ENCODE results near the gene DCLRE1B. TPM values are rescaled to one million over a fixed set of nuclear protein-coding genes. Genes with fewer than 3 reads are reported as not detected.

The DCLRE1B gene
- total and polyA plus RNA-seq, 9 of the 15 experiments (the other 6 are each of a cell fraction or from before 2014, with no cell fraction given) = 10.6 to 28.8 (median 17.2) TPM

GRCh38 chr1:113871597-113872113 is 33.5 kb upstream of the DCLRE1B start, which contains the start of gene PTPN22 (continued):
- TF ChIP-seq, protein P1, sequence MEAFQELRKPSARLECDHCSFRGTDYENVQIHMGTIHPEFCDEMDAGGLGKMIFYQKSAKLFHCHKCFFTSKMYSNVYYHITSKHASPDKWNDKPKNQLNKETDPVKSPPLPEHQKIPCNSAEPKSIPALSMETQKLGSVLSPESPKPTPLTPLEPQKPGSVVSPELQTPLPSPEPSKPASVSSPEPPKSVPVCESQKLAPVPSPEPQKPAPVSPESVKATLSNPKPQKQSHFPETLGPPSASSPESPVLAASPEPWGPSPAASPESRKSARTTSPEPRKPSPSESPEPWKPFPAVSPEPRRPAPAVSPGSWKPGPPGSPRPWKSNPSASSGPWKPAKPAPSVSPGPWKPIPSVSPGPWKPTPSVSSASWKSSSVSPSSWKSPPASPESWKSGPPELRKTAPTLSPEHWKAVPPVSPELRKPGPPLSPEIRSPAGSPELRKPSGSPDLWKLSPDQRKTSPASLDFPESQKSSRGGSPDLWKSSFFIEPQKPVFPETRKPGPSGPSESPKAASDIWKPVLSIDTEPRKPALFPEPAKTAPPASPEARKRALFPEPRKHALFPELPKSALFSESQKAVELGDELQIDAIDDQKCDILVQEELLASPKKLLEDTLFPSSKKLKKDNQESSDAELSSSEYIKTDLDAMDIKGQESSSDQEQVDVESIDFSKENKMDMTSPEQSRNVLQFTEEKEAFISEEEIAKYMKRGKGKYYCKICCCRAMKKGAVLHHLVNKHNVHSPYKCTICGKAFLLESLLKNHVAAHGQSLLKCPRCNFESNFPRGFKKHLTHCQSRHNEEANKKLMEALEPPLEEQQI (IDR thresholded peaks at IDR 0.05) = peak; percentile 15; the same call in 1 of the 2 replicates
- peak; percentile 44; the same call in 1 of the 2 replicates for TF ChIP-seq ERF (CRISPR knock-in tag; IDR thresholded peaks at IDR 0.05)
- TF ChIP-seq ZNF639 (CRISPR knock-in tag; conservative IDR thresholded peaks at IDR 0.05 in 1 of 2, IDR thresholded peaks at IDR 0.05 in 1 of 2) = peak in 1 of 2 experiments; percentile 55; a peak in 1 of 4 replicates
- TF ChIP-seq MEF2D (tag; conservative IDR thresholded peaks at IDR 0.05; ENCODE audit: low read depth) = no peak
- TF ChIP-seq ZNF431 (CRISPR knock-in tag; IDR thresholded peaks at IDR 0.05) = no peak
- TF ChIP-seq FOS (IDR thresholded peaks at IDR 0.05; ENCODE audit: extremely low read depth, insufficient read length) = no peak
- TF ChIP-seq, protein P2, sequence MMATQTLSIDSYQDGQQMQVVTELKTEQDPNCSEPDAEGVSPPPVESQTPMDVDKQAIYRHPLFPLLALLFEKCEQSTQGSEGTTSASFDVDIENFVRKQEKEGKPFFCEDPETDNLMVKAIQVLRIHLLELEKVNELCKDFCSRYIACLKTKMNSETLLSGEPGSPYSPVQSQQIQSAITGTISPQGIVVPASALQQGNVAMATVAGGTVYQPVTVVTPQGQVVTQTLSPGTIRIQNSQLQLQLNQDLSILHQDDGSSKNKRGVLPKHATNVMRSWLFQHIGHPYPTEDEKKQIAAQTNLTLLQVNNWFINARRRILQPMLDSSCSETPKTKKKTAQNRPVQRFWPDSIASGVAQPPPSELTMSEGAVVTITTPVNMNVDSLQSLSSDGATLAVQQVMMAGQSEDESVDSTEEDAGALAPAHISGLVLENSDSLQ (IDR thresholded peaks at IDR 0.05) = no peak
- TF ChIP-seq GABPB1 (CRISPR knock-in tag; IDR thresholded peaks at IDR 0.05) = peak; percentile 55; the same call in 1 of the 2 replicates
- TF ChIP-seq ZNF24 (IDR thresholded peaks at IDR 0.05) = no peak
- TF ChIP-seq JUND (IDR thresholded peaks at IDR 0.05; ENCODE audit: borderline replicate concordance, low read depth, low read length) = peak; percentile 49; the same call in 1 of the 2 replicates
- TF ChIP-seq JUND (tag; IDR thresholded peaks at IDR 0.05; ENCODE audit: borderline replicate concordance, low read depth, low read length) = peak; percentile 65; the same call in 2 of the 3 replicates
- TF ChIP-seq, protein P3, sequence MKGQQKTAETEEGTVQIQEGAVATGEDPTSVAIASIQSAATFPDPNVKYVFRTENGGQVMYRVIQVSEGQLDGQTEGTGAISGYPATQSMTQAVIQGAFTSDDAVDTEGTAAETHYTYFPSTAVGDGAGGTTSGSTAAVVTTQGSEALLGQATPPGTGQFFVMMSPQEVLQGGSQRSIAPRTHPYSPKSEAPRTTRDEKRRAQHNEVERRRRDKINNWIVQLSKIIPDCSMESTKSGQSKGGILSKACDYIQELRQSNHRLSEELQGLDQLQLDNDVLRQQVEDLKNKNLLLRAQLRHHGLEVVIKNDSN (CRISPR knock-in tag; IDR thresholded peaks at IDR 0.05) = no peak
- TF ChIP-seq, protein P4, sequence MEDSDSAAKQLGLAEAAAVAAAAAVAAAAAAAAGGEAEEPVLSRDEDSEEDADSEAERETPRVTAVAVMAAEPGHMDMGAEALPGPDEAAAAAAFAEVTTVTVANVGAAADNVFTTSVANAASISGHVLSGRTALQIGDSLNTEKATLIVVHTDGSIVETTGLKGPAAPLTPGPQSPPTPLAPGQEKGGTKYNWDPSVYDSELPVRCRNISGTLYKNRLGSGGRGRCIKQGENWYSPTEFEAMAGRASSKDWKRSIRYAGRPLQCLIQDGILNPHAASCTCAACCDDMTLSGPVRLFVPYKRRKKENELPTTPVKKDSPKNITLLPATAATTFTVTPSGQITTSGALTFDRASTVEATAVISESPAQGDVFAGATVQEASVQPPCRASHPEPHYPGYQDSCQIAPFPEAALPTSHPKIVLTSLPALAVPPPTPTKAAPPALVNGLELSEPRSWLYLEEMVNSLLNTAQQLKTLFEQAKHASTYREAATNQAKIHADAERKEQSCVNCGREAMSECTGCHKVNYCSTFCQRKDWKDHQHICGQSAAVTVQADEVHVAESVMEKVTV (CRISPR knock-in tag; IDR thresholded peaks at IDR 0.05) = no peak
- no peak for TF ChIP-seq ZBTB7A (IDR thresholded peaks at IDR 0.05; ENCODE audit: borderline replicate concordance, control insufficient read depth, low read depth, low read length)
- no peak for TF ChIP-seq ZNF274 (IDR thresholded peaks at IDR 0.05; ENCODE audit: borderline replicate concordance, low read depth, low read length)
- no peak for TF ChIP-seq SNAPC5 (CRISPR knock-in tag; IDR thresholded peaks at IDR 0.05)

Measured in K562 (cell line).